ENCODE measurements around the gene MAP3K13.
"Not testable (repeated sequence)": the region's sequence is repeated elsewhere in the genome, so short reads cannot be mapped to it uniquely, and the experiment has no call there.

Gene MAP3K13

DNA sequence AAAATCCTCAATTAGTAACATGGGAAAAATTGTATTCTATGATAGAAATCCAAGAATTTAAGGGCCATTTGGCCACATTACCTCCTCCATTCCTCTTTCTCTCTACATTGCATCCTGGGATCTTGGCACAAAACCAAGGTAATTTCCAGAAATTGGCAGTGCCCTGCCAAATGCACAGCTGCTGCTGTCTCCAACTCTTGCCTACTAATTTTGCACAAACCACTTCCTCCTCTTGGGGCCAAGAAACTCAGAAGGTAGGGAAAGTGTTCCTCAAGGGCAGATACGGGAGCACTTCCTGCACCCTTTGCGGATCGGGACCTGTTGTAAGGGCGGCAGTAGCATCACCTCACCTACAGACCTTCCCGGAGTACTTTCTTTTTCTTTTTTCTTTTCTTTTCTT, 57.8 kb downstream of the MAP3K13 start:
- no peak overlapping the region for H3K27ac Mint-ChIP-seq
- H3K9me3 Mint-ChIP-seq = no peaks in the 10 kb centered on the region
- H3K4me3 Mint-ChIP-seq = no peak overlapping the region
- ATAC-seq (replicated peaks) (no peak), DNase-seq (no peak)
- no peaks in the 10 kb centered on the region for H3K36me3 Mint-ChIP-seq (ENCODE audit: insufficient read depth)
- H3K27me3 Mint-ChIP-seq = peaks cover 6 to 21% of the 10 kb centered on the region in 2 donors
- no peaks in the 10 kb centered on the region for H3K4me1 Mint-ChIP-seq (ENCODE audit: low read depth in 2 of 2)

- no peak overlapping the region for H3K27ac Mint-ChIP-seq
- no peaks in the 10 kb centered on the region for H3K9me3 Mint-ChIP-seq
- H3K4me3 Mint-ChIP-seq = no peak overlapping the region
- ATAC-seq (replicated peaks) (no peak), DNase-seq (no peak)
- no peaks in the 10 kb centered on the region for H3K36me3 Mint-ChIP-seq (ENCODE audit: insufficient read depth)
- peaks cover 10 to 28% of the 10 kb centered on the region in 2 donors for H3K27me3 Mint-ChIP-seq
- no peaks in the 10 kb centered on the region for H3K4me1 Mint-ChIP-seq (ENCODE audit: low read depth in 2 of 2)
These were observed 58.8 kb downstream of the MAP3K13 start for GRCh38 chr3:185421577-185422232.

GRCh38 chr3:185422677-185423076, 59.7 kb downstream of the MAP3K13 start:
- no peak for ATAC-seq (replicated peaks)
- Mint-ChIP-seq H3K4me3 (no peak overlapping the region), H3K36me3 (ENCODE audit: insufficient read depth) (no peaks in the 10 kb centered on the region), H3K27ac (no peak overlapping the region), H3K4me1 (ENCODE audit: low read depth in 2 of 2) (no peaks in the 10 kb centered on the region), H3K27me3 (peaks cover 12 to 32% of the 10 kb centered on the region in 2 donors), H3K9me3 (no peaks in the 10 kb centered on the region)
- DNase-seq = no peak

DNA sequence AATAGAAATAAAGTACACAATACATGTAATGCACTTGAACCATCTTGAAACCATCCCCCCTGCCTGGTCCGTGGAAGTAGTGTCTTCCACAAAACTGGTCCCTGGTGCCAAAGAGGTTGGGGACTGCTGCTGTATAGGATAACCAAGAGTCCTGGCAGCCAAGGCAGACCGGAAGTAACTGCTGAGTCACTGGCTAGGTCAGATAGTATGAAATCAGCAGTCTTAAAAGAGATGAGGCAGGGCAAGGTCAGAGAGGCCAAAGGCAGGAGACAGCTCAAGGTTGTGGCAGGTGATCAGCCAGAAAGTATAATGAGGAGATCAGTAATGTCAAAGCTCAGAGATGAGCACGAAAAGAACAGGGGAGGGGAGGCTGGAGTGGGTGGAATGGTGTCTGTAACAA, 60.2 kb downstream of the MAP3K13 start:
- no peak overlapping the region for H3K4me3 Mint-ChIP-seq
- H3K27ac Mint-ChIP-seq = no peak overlapping the region
- no peaks in the 10 kb centered on the region for H3K4me1 Mint-ChIP-seq (ENCODE audit: low read depth in 2 of 2)
- H3K27me3 Mint-ChIP-seq = peaks cover 12 to 32% of the 10 kb centered on the region in 2 donors
- ATAC-seq (replicated peaks) (no peak), DNase-seq (no peak)
- no peaks in the 10 kb centered on the region for H3K9me3 Mint-ChIP-seq
- H3K36me3 Mint-ChIP-seq (ENCODE audit: insufficient read depth) = no peaks in the 10 kb centered on the region

- Mint-ChIP-seq H3K4me3 (no peak overlapping the region), H3K27ac (no peak overlapping the region), H3K9me3 (no peaks in the 10 kb centered on the region)
These were observed 61.5 kb downstream of the MAP3K13 start for GRCh38 chr3:185424435-185424834.

GRCh38 chr3:185430375-185430774, 67.4 kb downstream of the MAP3K13 start:
- Mint-ChIP-seq H3K36me3 (ENCODE audit: insufficient read depth) (no peaks in the 10 kb centered on the region), H3K4me3 (no peak overlapping the region), H3K27me3 (peaks cover 6 to 11% of the 10 kb centered on the region in 2 donors), H3K4me1 (ENCODE audit: low read depth in 2 of 2) (no peaks in the 10 kb centered on the region), H3K9me3 (no peaks in the 10 kb centered on the region), H3K27ac (no peak overlapping the region)
- ATAC-seq (replicated peaks) (no peak), DNase-seq (no peak)

More at GRCh38 chr3:185424435-185424834, 61.5 kb downstream of the MAP3K13 start:
- Mint-ChIP-seq H3K27me3 (peaks cover 12 to 32% of the 10 kb centered on the region in 2 donors), H3K36me3 (ENCODE audit: insufficient read depth) (no peaks in the 10 kb centered on the region), H3K4me1 (ENCODE audit: low read depth in 2 of 2) (no peaks in the 10 kb centered on the region)
- DNase-seq = no peak
- ATAC-seq (replicated peaks) = no peak

GRCh38 chr3:185439745-185440466, 77.0 kb downstream of the MAP3K13 start:
- H3K27ac Mint-ChIP-seq = no peak overlapping the region
- no peaks in the 10 kb centered on the region for H3K36me3 Mint-ChIP-seq (ENCODE audit: insufficient read depth)
- ATAC-seq (replicated peaks) (no peak), DNase-seq (no peak)
- peaks cover 7 to 8% of the 10 kb centered on the region in 2 donors for H3K27me3 Mint-ChIP-seq
- H3K4me3 Mint-ChIP-seq = no peak overlapping the region
- no peaks in the 10 kb centered on the region for H3K9me3 Mint-ChIP-seq
- no peaks in the 10 kb centered on the region for H3K4me1 Mint-ChIP-seq (ENCODE audit: low read depth in 2 of 2)

DNA sequence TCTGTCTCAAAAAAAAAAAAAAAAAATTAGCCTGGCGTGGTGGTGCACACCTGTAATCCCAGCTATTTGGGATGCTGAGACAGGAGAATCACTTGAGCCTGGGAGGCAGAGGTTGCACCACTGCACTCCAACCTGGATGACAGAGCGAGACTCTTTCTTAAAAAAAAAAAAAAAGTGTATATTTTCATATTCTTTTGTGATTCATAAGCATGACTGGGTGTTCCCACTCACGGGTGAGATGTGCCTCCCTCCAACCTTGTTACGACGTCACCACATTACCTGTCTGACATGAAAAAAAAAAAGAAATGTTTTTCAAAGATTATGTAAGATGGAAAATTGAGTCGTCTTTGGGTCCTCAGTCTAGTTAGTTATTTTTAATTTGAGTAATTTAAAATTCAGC, 79.1 kb downstream of the MAP3K13 start:
- H3K4me3 Mint-ChIP-seq = no peak overlapping the region
- H3K27ac Mint-ChIP-seq = no peak overlapping the region
- peaks cover 7 to 8% of the 10 kb centered on the region in 2 donors for H3K27me3 Mint-ChIP-seq
- H3K4me1 Mint-ChIP-seq (ENCODE audit: low read depth in 2 of 2) = no peaks in the 10 kb centered on the region
- H3K9me3 Mint-ChIP-seq = no peaks in the 10 kb centered on the region
- DNase-seq (no peak), ATAC-seq (replicated peaks) (no peak)
- no peaks in the 10 kb centered on the region for H3K36me3 Mint-ChIP-seq (ENCODE audit: insufficient read depth)

- H3K4me3 Mint-ChIP-seq = no peak overlapping the region
- H3K36me3 Mint-ChIP-seq (ENCODE audit: insufficient read depth) = no peaks in the 10 kb centered on the region
- ATAC-seq (replicated peaks) (no peak), DNase-seq (no peak)
- H3K9me3 Mint-ChIP-seq = no peaks in the 10 kb centered on the region
- H3K27me3 Mint-ChIP-seq = peaks cover 7 to 8% of the 10 kb centered on the region in 2 donors
- H3K27ac Mint-ChIP-seq = no peak overlapping the region
- H3K4me1 Mint-ChIP-seq (ENCODE audit: low read depth in 2 of 2) = no peaks in the 10 kb centered on the region
These were observed 81.4 kb downstream of the MAP3K13 start for GRCh38 chr3:185444329-185444728.

GRCh38 chr3:185448107-185448506, 85.2 kb downstream of the MAP3K13 start:
- Mint-ChIP-seq H3K27ac (no peak overlapping the region), H3K36me3 (ENCODE audit: insufficient read depth) (no peaks in the 10 kb centered on the region)
- ATAC-seq (replicated peaks) = no peak

DNA sequence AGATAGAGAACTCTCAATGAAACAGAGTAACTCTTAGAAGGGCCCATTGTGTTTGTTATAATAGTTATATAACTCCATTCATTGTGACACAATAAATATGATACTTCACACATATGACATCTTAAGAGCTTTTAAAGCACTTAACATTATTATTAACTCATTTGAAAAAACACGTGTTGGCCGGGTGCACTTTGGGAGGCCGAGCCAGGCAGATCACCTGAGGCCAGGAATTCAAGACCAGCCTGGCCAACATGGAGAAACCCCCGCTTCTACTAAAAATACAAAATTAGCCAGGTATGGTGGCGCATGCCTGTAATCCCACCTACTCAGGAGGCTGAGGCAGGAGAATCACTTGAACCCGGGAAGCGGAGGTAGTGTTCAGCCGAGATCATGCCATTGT, 88.5 kb downstream of the MAP3K13 start:
- not testable (repeated sequence) for H3K4me1 Mint-ChIP-seq (ENCODE audit: low read depth in 2 of 2); DNase-seq; H3K36me3 Mint-ChIP-seq (ENCODE audit: insufficient read depth); H3K27me3 Mint-ChIP-seq; H3K4me3 Mint-ChIP-seq; H3K9me3 Mint-ChIP-seq; ATAC-seq (replicated peaks); H3K27ac Mint-ChIP-seq

More at GRCh38 chr3:185448107-185448506, 85.2 kb downstream of the MAP3K13 start:
- no peak for DNase-seq
- Mint-ChIP-seq H3K9me3 (no peaks in the 10 kb centered on the region), H3K4me1 (ENCODE audit: low read depth in 2 of 2) (no peaks in the 10 kb centered on the region), H3K4me3 (no peak overlapping the region), H3K27me3 (no peaks in the 10 kb centered on the region)

GRCh38 chr3:185457376-185457775, 94.4 kb downstream of the MAP3K13 start:
- ATAC-seq (replicated peaks) (no peak), DNase-seq (no peak)
- no peak overlapping the region for H3K4me3 Mint-ChIP-seq
- no peaks in the 10 kb centered on the region for H3K36me3 Mint-ChIP-seq (ENCODE audit: insufficient read depth)
- peaks cover 0 to 2% of the 10 kb centered on the region in 2 donors for H3K9me3 Mint-ChIP-seq
- no peak overlapping the region for H3K27ac Mint-ChIP-seq
- H3K27me3 Mint-ChIP-seq = peaks cover 0 to 12% of the 10 kb centered on the region in 2 donors
- no peaks in the 10 kb centered on the region for H3K4me1 Mint-ChIP-seq (ENCODE audit: low read depth in 2 of 2)

- Mint-ChIP-seq H3K4me1 (ENCODE audit: low read depth in 2 of 2) (no peaks in the 10 kb centered on the region), H3K36me3 (ENCODE audit: insufficient read depth) (no peaks in the 10 kb centered on the region)
- no peak for DNase-seq
These were observed 97.4 kb downstream of the MAP3K13 start for GRCh38 chr3:185460309-185460708.

DNA sequence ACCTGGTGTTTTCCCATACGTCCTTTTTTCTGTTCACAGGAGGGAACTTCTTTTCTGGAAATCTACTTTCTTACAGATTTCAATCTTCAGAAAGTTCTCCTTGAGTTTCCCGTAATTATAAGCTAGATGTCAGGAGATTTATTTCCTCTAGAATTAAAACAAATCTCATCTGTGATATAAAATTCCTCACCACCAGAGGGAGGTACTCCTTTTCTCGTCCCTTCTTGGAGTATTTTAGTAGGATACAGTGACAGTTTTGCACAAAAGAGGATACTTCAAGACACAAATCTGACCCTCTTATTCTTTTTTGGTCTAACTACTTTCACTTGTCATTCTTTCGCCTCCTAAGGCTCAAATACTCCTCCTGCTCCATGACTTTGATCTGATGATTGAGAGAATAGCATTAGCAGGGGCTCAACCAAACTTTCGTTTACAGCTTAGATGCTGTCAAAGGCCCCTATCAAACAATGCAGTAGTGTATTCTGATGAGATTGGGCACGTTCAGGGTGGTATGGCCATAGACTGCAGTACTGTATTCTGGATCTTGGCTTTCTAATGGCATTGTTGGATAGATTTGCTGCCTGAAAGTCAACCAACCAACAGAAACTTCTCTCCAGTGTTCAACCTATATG, 97.9 kb downstream of the MAP3K13 start:
- H3K27me3 Mint-ChIP-seq = peaks cover 0 to 12% of the 10 kb centered on the region in 2 donors
- peaks cover 0 to 2% of the 10 kb centered on the region in 2 donors for H3K9me3 Mint-ChIP-seq
- no peaks in the 10 kb centered on the region for H3K4me1 Mint-ChIP-seq (ENCODE audit: low read depth in 2 of 2)
- DNase-seq (no peak), ATAC-seq (replicated peaks) (no peak)
- no peak overlapping the region for H3K27ac Mint-ChIP-seq
- H3K4me3 Mint-ChIP-seq = no peak overlapping the region
- H3K36me3 Mint-ChIP-seq (ENCODE audit: insufficient read depth) = no peaks in the 10 kb centered on the region

More at GRCh38 chr3:185460309-185460708, 97.4 kb downstream of the MAP3K13 start:
- ATAC-seq (replicated peaks) = no peak
- Mint-ChIP-seq H3K4me3 (no peak overlapping the region), H3K9me3 (peaks cover 0 to 2% of the 10 kb centered on the region in 2 donors), H3K27ac (no peak overlapping the region), H3K27me3 (peaks cover 0 to 12% of the 10 kb centered on the region in 2 donors)

All from effector memory CD8-positive, alpha-beta T cell (primary cell).